Immature natural killer cell (primary cell): ENCODE data around the gene KCNMB1. TPM values are rescaled to one million over a fixed set of nuclear protein-coding genes. Genes with fewer than 3 reads are reported as not detected.

ENCODE experiments used
- DNase-seq, 3 donors: peaks; one replicate each; pipeline ENCODE4 v3.0.0; 2022; ENCODE audit warnings: mixed read lengths in 1 of 3
- H3K27ac Mint-ChIP-seq, 6 donors: one replicate each; pipeline ENCODE4 v1.8.0; 2020; ENCODE audit warnings: mixed read lengths in 6 of 6, mild to moderate bottlenecking in 5 of 6, inconsistent platforms in 4 of 6, moderate library complexity in 3 of 6
- H3K27me3 Mint-ChIP-seq, 3 donors: one replicate each; pipeline ENCODE4 v1.8.0; 2020 to 2021; ENCODE audit warnings: low read depth in 3 of 3, mild to moderate bottlenecking in 3 of 3, mixed read lengths in 3 of 3, moderate library complexity in 3 of 3, inconsistent platforms in 1 of 3
- H3K36me3 Mint-ChIP-seq, 3 donors: one replicate each; pipeline ENCODE4 v1.8.0; 2020; ENCODE audit warnings: mixed read lengths in 3 of 3, inconsistent platforms in 2 of 3, mild to moderate bottlenecking in 2 of 3
- H3K4me1 Mint-ChIP-seq, 2 donors: one replicate each; pipeline ENCODE4 v1.8.0; 2020; ENCODE audit warnings: inconsistent platforms in 2 of 2, mild to moderate bottlenecking in 2 of 2, mixed read lengths in 2 of 2, moderate library complexity in 1 of 2
- H3K4me3 Mint-ChIP-seq, 5 donors: one replicate each; pipeline ENCODE4 v1.8.0; 2020; ENCODE audit warnings: mild to moderate bottlenecking in 5 of 5, mixed read lengths in 5 of 5, inconsistent platforms in 3 of 5, moderate library complexity in 3 of 5
- H3K9me3 Mint-ChIP-seq, 6 donors: one replicate each; pipeline ENCODE4 v1.8.0; 2020; ENCODE audit warnings: mild to moderate bottlenecking in 6 of 6, mixed read lengths in 6 of 6, inconsistent platforms in 4 of 6, moderate library complexity in 3 of 6
- polyA plus RNA-seq, 3 donors: library from polyadenylated mRNA; unstranded; fragments of 300-500 nt; fragmentation: Illumina TruSeq; gene quantifications; one replicate each; pipeline ENCODE4 v1.2.3, GENCODE V29; 2021

Gene KCNMB1, protein sequence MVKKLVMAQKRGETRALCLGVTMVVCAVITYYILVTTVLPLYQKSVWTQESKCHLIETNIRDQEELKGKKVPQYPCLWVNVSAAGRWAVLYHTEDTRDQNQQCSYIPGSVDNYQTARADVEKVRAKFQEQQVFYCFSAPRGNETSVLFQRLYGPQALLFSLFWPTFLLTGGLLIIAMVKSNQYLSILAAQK
- polyA plus RNA-seq: under 1 TPM in 2 of 3 donors, not detected in 1; 0.07 to 0.18 TPM

DNA sequence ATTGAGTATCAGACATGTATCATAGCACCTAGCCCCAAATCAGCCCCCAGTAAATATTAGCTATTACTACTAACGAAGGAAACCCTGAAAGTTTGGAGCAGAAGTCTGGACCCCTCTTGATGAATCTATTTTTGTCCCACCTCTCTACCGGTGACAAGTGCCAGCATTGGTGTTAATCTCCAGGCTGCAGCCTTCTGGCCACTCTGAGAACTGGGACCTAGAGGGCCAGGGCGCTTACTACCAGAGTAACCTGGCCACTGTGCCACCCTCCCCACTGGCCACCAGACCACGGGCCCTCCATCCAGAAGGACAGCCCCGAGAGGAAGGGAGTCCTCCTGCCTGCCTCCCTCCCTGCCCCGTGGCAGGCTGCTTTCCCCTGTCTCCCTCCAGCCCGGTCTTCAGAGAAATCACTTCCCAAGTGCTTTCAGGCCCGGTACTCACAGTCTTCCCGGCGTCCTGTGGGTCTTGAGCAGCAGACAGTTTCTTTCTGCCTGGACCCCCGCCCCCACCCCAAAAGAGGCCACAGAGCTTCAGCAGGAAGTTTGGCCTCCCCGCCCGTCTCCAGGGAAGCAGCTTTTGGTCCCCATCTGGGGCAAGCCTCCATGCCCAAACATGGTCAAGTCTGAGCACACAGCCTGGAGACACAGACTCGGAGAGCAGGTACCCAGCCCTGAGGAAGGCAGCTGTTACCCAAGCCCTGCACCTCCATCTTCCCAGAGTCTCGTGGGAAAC, at the start of gene KCNMB1:
KCNMB1 (minus strand) TSS at position 550 of the 732 bp plus-strand sequence. CDS start 3,920 bp downstream, outside the sequence.
- Mint-ChIP-seq H3K4me3 (peak within 1 kb of the TSS in 1 of 5 donors; percentile 5), H3K4me1 (peaks cover 3 to 10% of the 10 kb centered on the region in 2 donors), H3K36me3 (no peaks in the 10 kb centered on the region), H3K9me3 (no peaks in the 10 kb centered on the region), H3K27me3 (peaks cover 1 to 31% (median 4%) of the 10 kb centered on the region in 3 donors), H3K27ac (no peak within 1 kb of the TSS)
- no peak for DNase-seq

DNA sequence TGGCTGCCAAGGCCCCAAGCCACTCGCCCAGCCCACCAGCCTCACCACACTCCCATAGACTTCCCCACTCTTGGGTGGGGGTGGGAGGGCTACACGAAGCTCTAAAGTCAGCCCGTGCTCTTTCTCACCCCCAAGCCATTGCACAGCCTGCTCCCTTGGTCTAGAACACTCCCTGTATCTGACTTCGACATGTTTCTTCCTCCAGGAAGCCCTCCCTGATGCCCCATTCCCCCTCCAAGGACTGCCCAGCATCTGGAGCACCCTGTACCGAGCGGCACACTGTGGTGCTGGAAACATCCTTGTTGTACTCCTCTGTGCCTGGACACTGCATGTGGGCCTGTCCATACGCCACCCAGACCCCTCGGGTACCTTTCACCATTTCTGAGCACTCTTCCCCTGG, 49.4 kb upstream of the KCNMB1 start:
- Mint-ChIP-seq H3K4me3 (no peak overlapping the region), H3K36me3 (no peaks in the 10 kb centered on the region), H3K9me3 (no peaks in the 10 kb centered on the region), H3K27ac (peak overlapping the region in 1 of 6 donors; percentile 14), H3K4me1 (no peaks in the 10 kb centered on the region), H3K27me3 (peaks cover 0 to 5% (median 4%) of the 10 kb centered on the region in 3 donors)
- DNase-seq: no peak

DNA sequence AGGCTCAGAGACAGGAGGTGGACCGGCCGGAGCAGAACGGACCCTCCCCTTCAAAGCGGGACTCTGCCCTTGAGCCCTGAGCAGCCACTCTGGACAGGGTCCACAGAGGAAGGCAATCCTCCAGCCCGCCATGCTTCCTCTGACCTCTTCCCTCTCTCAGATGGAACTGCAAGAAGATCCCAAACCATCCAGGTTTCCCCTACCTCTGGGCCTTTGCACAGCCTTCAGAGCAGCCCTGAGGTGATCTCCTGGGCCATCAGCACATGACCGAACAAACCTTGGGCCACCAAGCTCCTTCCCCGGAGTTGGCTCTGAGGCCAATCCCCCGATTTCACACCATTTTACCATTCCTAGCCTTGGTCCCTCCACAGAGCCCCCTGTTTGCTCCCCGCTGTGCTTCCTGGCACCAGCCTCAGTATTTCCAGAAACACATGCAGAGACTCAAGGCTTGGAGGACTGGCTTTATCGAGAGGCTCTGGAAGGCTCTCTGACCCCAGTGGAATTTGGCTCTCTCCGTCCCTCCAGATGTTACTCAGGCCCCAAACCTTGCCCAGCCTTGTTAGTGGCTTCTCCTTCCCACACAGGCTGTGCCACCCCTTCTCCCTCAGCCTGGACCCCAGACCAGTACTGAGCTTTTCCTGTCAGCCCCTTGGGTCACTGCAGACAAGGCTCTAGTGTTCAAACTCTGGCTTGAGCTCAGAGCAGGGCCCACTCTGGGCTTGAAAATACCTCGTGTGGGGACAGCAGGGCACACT, 48.6 kb upstream of the KCNMB1 start:
- no peak for DNase-seq
- Mint-ChIP-seq H3K27ac (no peak overlapping the region), H3K36me3 (no peaks in the 10 kb centered on the region), H3K27me3 (peaks cover 0 to 5% (median 2%) of the 10 kb centered on the region in 3 donors), H3K9me3 (no peaks in the 10 kb centered on the region), H3K4me1 (no peaks in the 10 kb centered on the region), H3K4me3 (no peak overlapping the region)

DNA sequence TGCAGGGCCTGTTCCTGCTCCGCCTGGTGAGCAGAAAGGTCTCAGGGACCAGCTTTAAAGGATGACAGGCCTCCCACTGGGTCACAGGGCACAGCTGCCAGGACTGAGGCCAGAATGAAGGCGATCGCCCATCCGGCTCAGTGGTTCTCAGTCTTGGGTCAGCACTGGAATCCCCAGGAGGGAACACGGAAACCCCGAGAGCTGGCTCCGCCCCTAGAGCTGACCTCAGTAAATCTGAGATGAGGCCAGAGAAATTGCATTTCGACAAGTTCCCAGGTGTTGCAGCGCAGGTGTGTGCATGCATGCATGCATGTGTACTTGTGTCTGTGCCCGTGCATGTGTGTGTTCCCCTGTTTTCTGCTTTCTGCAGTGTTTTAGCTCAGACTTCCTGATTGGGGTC, 47.2 kb upstream of the KCNMB1 start:
- no peaks in the 10 kb centered on the region for H3K4me1 Mint-ChIP-seq
- H3K27ac Mint-ChIP-seq: no peak overlapping the region
- H3K4me3 Mint-ChIP-seq: no peak overlapping the region

GRCh38 chr5:170434966-170435605, 45.9 kb upstream of the KCNMB1 start:
- DNase-seq: peak; percentile 16 to 27 (median 26)
- Mint-ChIP-seq H3K4me1 (no peaks in the 10 kb centered on the region), H3K27me3 (peaks cover 0 to 10% (median 8%) of the 10 kb centered on the region in 3 donors), H3K9me3 (no peaks in the 10 kb centered on the region), H3K36me3 (no peaks in the 10 kb centered on the region), H3K27ac (no peak overlapping the region), H3K4me3 (no peak overlapping the region)

More for the DNA sequence above, 47.2 kb upstream of the KCNMB1 start:
- DNase-seq: no peak
- Mint-ChIP-seq H3K27me3 (peaks cover 0 to 8% (median 8%) of the 10 kb centered on the region in 3 donors), H3K9me3 (no peaks in the 10 kb centered on the region), H3K36me3 (no peaks in the 10 kb centered on the region)

- no peaks in the 10 kb centered on the region for H3K36me3 Mint-ChIP-seq
- no peak for DNase-seq
- H3K27ac Mint-ChIP-seq: no peak overlapping the region
- H3K9me3 Mint-ChIP-seq: no peaks in the 10 kb centered on the region
- H3K27me3 Mint-ChIP-seq: peaks cover 0 to 12% (median 7%) of the 10 kb centered on the region in 3 donors
- H3K4me3 Mint-ChIP-seq: no peak overlapping the region
- H3K4me1 Mint-ChIP-seq: no peaks in the 10 kb centered on the region
Measured at GRCh38 chr5:170432669-170433068, 43.5 kb upstream of the KCNMB1 start.

GRCh38 chr5:170431571-170431970, 42.4 kb upstream of the KCNMB1 start:
- Mint-ChIP-seq H3K9me3 (no peaks in the 10 kb centered on the region), H3K4me1 (no peaks in the 10 kb centered on the region), H3K27ac (peak overlapping the region in 2 of 6 donors; percentile 4 to 25)

DNA sequence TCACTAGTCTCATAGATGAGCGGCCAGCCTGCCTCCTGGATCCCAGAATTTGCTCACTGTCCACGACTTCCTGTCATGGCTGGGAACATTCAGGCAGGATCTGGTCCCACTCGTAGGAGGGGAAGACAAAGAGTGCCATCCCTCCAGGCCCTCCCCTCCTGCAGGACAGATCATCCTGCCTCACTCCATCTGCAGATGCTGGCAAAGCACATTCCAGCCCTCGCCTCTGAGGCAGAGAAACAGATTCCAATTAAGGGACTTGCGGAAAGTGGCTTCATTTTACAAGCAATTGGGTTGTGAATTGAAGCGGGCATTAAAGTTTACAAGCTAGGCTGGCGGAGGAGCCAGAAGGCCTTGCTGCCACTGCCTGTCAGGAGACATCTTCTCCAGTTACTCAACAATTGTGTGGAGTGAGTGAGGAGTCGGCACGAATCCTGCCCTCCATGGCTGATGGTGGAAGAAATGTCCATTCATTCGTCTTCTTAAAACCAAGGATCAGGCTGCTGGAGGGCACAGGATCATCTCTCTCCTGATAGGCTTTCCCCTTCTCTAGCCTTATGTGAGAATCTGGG, 41.8 kb upstream of the KCNMB1 start:
- H3K4me1 Mint-ChIP-seq: no peaks in the 10 kb centered on the region
- no peaks in the 10 kb centered on the region for H3K9me3 Mint-ChIP-seq
- DNase-seq: no peak
- H3K4me3 Mint-ChIP-seq: no peak overlapping the region
- no peak overlapping the region for H3K27ac Mint-ChIP-seq
- H3K36me3 Mint-ChIP-seq: no peaks in the 10 kb centered on the region
- peaks cover 1 to 12% (median 7%) of the 10 kb centered on the region in 3 donors for H3K27me3 Mint-ChIP-seq

More at GRCh38 chr5:170431571-170431970, 42.4 kb upstream of the KCNMB1 start:
- Mint-ChIP-seq H3K27me3 (peaks cover 1 to 12% (median 7%) of the 10 kb centered on the region in 3 donors), H3K36me3 (no peaks in the 10 kb centered on the region), H3K4me3 (no peak overlapping the region)
- DNase-seq: no peak

GRCh38 chr5:170430256-170430655, 41.1 kb upstream of the KCNMB1 start:
- H3K4me3 Mint-ChIP-seq: no peak overlapping the region
- H3K27me3 Mint-ChIP-seq: peaks cover 1 to 10% (median 7%) of the 10 kb centered on the region in 3 donors
- H3K27ac Mint-ChIP-seq: no peak overlapping the region
- no peak for DNase-seq
- H3K36me3 Mint-ChIP-seq: no peaks in the 10 kb centered on the region
- no peaks in the 10 kb centered on the region for H3K9me3 Mint-ChIP-seq
- no peaks in the 10 kb centered on the region for H3K4me1 Mint-ChIP-seq

GRCh38 chr5:170429014-170429413, 39.8 kb upstream of the KCNMB1 start:
- H3K27ac Mint-ChIP-seq: no peak overlapping the region
- H3K4me1 Mint-ChIP-seq: no peaks in the 10 kb centered on the region
- peaks cover 1 to 10% (median 3%) of the 10 kb centered on the region in 3 donors for H3K27me3 Mint-ChIP-seq
- no peaks in the 10 kb centered on the region for H3K36me3 Mint-ChIP-seq
- H3K4me3 Mint-ChIP-seq: no peak overlapping the region
- DNase-seq: no peak
- no peaks in the 10 kb centered on the region for H3K9me3 Mint-ChIP-seq

DNA sequence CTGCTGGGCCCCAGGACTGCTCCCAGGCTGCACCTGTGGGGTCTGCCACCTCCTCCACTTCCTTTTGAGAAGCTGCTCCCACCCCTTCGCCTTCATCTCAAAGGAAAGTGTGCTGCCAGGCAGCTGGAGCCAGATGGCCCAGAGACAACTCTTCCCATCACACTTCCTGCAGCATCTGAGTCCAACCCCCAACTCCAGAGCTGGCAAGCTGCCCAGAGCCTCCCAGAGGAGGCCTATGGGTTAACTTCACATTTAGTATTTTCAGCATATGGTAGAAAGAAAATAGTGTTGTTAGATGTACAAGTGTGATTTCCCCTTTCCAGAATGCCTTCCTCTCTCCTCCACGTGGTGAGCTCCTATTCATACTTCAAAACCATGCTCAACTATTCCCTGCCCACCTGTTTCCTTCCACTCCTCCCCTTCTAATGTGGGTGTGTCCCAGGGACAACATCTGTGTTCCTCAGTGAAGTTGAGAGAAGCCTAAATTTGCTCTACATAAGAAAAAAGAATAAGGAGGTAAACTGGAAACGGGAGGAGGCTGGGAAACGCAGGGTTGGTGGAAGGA, 38.6 kb upstream of the KCNMB1 start:
- Mint-ChIP-seq H3K27me3 (peaks cover 1 to 10% (median 3%) of the 10 kb centered on the region in 3 donors), H3K4me1 (no peaks in the 10 kb centered on the region), H3K36me3 (no peaks in the 10 kb centered on the region), H3K4me3 (no peak overlapping the region), H3K9me3 (no peaks in the 10 kb centered on the region), H3K27ac (peak overlapping the region in 1 of 6 donors; percentile 31)
- DNase-seq: no peak

DNA sequence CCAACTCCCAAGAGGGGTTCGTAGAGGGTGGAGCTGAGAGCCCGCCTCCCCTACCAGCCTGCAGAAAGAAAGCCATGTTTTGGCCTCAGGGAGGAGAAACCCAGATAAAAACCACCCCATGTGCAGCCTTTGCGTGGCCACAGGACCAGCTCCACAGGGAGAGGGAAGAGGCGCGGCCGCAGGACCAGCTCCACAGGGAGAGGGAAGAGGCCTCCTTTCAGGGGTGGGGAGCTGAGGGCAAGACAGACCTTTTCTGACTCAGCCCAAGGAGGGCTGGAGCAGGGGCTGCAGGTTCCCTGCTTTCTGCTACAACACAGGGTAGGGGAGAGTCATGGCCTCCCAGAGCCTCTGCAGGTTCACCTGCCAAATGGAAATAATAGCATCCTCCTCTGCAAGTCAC, 37.6 kb upstream of the KCNMB1 start:
- Mint-ChIP-seq H3K9me3 (no peaks in the 10 kb centered on the region), H3K27ac (no peak overlapping the region), H3K36me3 (no peaks in the 10 kb centered on the region)

GRCh38 chr5:170426149-170426767, 37.1 kb upstream of the KCNMB1 start:
- no peak overlapping the region for H3K4me3 Mint-ChIP-seq
- DNase-seq: no peak
- H3K27me3 Mint-ChIP-seq: peaks cover 0 to 5% (median 1%) of the 10 kb centered on the region in 3 donors
- no peaks in the 10 kb centered on the region for H3K36me3 Mint-ChIP-seq
- no peak overlapping the region for H3K27ac Mint-ChIP-seq
- no peaks in the 10 kb centered on the region for H3K9me3 Mint-ChIP-seq
- H3K4me1 Mint-ChIP-seq: no peaks in the 10 kb centered on the region

More for the DNA sequence above, 37.6 kb upstream of the KCNMB1 start:
- H3K4me1 Mint-ChIP-seq: no peaks in the 10 kb centered on the region
- H3K27me3 Mint-ChIP-seq: peaks cover 1 to 6% (median 2%) of the 10 kb centered on the region in 3 donors
- no peak for DNase-seq
- H3K4me3 Mint-ChIP-seq: no peak overlapping the region
